Heart right ventricle (tissue), 16 donors: ENCODE data around the gene NAALADL2. TPM values are rescaled to one million over a fixed set of nuclear protein-coding genes. Genes with fewer than 3 reads are reported as not detected.

ENCODE experiments used
- ATAC-seq, 8 donors: fragments of 200-7000 bp; cut with Tn5 transposase; one replicate each; pipeline ENCODE4 v1.9.1; 2020; ENCODE audit warnings: mild to moderate bottlenecking in 8 of 8, moderate library complexity in 8 of 8, moderate number of reproducible peaks in 1 of 8
- DNase-seq, 2 donors: peaks; one replicate each; pipeline ENCODE4 v3.0.0-alpha.2; 2020
- H3K27ac ChIP-seq, 10 donors: fragments of 200-600 bp; sonication (generic) in 2 of 10; one replicate each; pipeline versions ENCODE4 v1.5.0 to v1.8.0; 2020 to 2022; ENCODE audit warnings: mild to moderate bottlenecking in 3 of 10
- H3K27me3 ChIP-seq, 7 donors: fragments of 200-600 bp; one replicate each; pipeline ENCODE4 v1.8.0; 2021 to 2022; ENCODE audit warnings: mild to moderate bottlenecking in 2 of 7
- H3K36me3 ChIP-seq, 9 donors: fragments of 200-600 bp; sonication (generic) in 1 of 9; one replicate each; pipeline versions ENCODE4 v1.5.0 to v1.8.0; 2020 to 2022; ENCODE audit warnings: mild to moderate bottlenecking in 2 of 9
- H3K4me1 ChIP-seq, 9 donors: fragments of 200-600 bp; sonication (generic) in 1 of 9; one replicate each; pipeline versions ENCODE4 v1.5.0 to v1.8.0; 2020 to 2022; ENCODE audit warnings: mild to moderate bottlenecking in 4 of 9
- H3K4me3 ChIP-seq, 10 donors: fragments of 200-600 bp; sonication (generic) in 2 of 10; one replicate each; pipeline versions ENCODE4 v1.5.0 to v1.8.0; 2020 to 2022; ENCODE audit warnings: mild to moderate bottlenecking in 7 of 10, moderate library complexity in 2 of 10
- H3K9me3 ChIP-seq, 11 donors: fragments of 200-600 bp in 10 of 11; sonication (generic) in 2 of 11; one replicate each; pipeline versions ENCODE4 v1.5.0 to v1.8.0; 2013 to 2022; ENCODE audit warnings: mild to moderate bottlenecking in 2 of 11, control low read depth in 1 of 11, moderate library complexity in 1 of 11
- WGBS, 2 donors: extraction: QIAGEN DNeasy Blood & Tissue Kit; methylation state at CpG; one replicate each; pipeline ENCODE4 v1.1.7; 2013; ENCODE audit warnings: inconsistent platforms in 1 of 2; 5-methylcytosine and 5-hydroxymethylcytosine counted together
- intact Hi-C, 10 donors: fragments of 100-400 bp; cut with DNase I; formaldehyde crosslinking; loops; one replicate each; pipeline versions ENCODE4 v1.11.1 to v1.14.2; 2022
- polyA plus RNA-seq, 2 donors: library from polyadenylated mRNA; stranded (reverse); fragments of 200-250 nt; gene quantifications; one replicate each; pipeline ENCODE4 v1.2.3, GENCODE V29; 2013
- total RNA-seq, 10 donors: library from RNA; stranded (reverse); fragmentation: NEBNext Ultra II Directional in 3 of 10; extraction: Animal tissue kit (Norgen Biotek cat#: 25700) in 3 of 10; gene quantifications; one replicate each; pipeline versions ENCODE4 v1.2.1 to v1.2.4, GENCODE V29; 2021 to 2023
- TF ChIP-seq, protein P1 (sequence below), 9 donors: fragments of 200-600 bp; sonication (generic) in 2 of 9; IDR thresholded peaks; one replicate each; pipeline versions ENCODE4 v1.5.0 to v1.8.0; 2021 to 2022; ENCODE audit warnings: antibody characterized with exemption in 9 of 9, mild to moderate bottlenecking in 5 of 9, moderate library complexity in 1 of 9
- donor health status: Arrhythmogenic right ventricular cardiomyopathy.
- donor health status: ischemic (EF 13 %, LVEDD 7.1; RV severe dilation, severe dysfunction).
- donor health status: healthy with polysubstance abuse.
- donor health status: DM: no; HTN: yes; CAD: no.
- donor health status: DM: no; HTN: no; CAD: no.
- donor health status: ischemic (EF 25% LVEDD 6.9; RV normal size, moderate dysfunction).
- donor health status: ischemic (EF 25% LVEDD 5.7; RV mildly dilated, moderate dysfunction).
- donor health status: healthy.
- donor health status: DM: yes; HTN: yes; CAD: no.
- donor health status: Ischemic cardiomyopathy.
- donor health status: ischemic (EF 35%, LVEDD 5.7; RV mildly dilated, moderate dysfunction).
- donor health status: nonischemic (EF 11% LVEDD 7.7; RV severe dilation, severe dysfunction).
- donor health status: DM: yes; HTN: yes; CAD: no.
- donor health status: PGD.
- donor health status: ischemic (EF 29% LVEDD 5.4; RV normal size, mild dysfunction).
- donor health status: nonischemic (EF 23%, LVEDD 6.1; RV moderate dilation, normal function).

NAALADL2 gene
- total and polyA plus RNA-seq, 12 donors = 0.36 to 11.9 (median 5.2) TPM

DNA sequence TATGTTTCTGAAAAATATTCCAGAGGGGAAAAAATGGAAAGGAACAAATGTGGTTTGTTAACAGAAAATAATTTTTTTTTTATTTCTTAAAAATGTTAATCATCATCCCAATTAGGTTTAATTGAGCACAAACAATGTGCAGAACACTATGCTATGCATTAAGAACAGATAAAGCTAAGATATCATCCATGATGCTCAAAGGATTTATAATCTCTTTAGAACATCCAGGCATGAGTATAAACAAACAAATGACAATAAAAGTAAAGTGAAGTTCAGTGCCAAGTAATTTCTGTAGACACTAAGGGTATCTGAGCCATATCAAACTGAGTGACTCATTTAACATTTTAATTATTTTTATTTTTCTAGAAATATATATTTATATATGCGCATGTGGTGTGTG lies 732.2 kb downstream of the NAALADL2 start:
- Histone ChIP-seq H3K4me3 (no peak overlapping the region), H3K4me1 (no peaks in the 10 kb centered on the region), H3K9me3 (peaks cover 0 to 23% (median 9%) of the 10 kb centered on the region in 11 donors), H3K27me3 (no peaks in the 10 kb centered on the region), H3K27ac (no peak overlapping the region), H3K36me3 (no peaks in the 10 kb centered on the region)
- intact Hi-C loops = no loop called here
- no peak for ATAC-seq
- WGBS, 2 donors = 93 to 100% methylated on average over 1 of the region's 1 CpG
- TF ChIP-seq, protein P1, sequence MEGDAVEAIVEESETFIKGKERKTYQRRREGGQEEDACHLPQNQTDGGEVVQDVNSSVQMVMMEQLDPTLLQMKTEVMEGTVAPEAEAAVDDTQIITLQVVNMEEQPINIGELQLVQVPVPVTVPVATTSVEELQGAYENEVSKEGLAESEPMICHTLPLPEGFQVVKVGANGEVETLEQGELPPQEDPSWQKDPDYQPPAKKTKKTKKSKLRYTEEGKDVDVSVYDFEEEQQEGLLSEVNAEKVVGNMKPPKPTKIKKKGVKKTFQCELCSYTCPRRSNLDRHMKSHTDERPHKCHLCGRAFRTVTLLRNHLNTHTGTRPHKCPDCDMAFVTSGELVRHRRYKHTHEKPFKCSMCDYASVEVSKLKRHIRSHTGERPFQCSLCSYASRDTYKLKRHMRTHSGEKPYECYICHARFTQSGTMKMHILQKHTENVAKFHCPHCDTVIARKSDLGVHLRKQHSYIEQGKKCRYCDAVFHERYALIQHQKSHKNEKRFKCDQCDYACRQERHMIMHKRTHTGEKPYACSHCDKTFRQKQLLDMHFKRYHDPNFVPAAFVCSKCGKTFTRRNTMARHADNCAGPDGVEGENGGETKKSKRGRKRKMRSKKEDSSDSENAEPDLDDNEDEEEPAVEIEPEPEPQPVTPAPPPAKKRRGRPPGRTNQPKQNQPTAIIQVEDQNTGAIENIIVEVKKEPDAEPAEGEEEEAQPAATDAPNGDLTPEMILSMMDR (IDR thresholded peaks at IDR 0.05) = no peak
- no peak for DNase-seq

DNA sequence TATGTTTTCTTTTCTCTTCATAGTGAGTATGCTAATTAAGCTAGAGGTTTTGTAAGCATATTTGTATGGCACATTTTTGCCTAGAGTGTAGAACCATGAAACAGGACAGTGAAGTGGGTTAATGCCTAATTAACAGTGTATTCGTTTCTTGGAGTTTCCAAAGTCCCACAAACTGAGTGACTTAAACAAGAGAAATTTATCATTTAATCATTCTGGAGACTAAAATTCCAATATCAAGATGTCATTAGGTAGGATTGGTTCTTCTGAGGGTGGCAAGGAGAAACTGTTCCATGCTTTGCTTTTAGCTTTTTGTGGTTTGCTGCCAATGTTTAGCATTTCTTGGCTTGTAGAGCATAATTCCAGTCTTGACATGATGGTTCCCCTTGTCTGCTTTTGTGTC lies 734.2 kb downstream of the NAALADL2 start:
- Histone ChIP-seq H3K27ac (no peak overlapping the region), H3K9me3 (peaks cover 0 to 23% (median 9%) of the 10 kb centered on the region in 11 donors), H3K36me3 (no peaks in the 10 kb centered on the region), H3K4me3 (no peak overlapping the region), H3K27me3 (no peaks in the 10 kb centered on the region), H3K4me1 (no peaks in the 10 kb centered on the region)
- intact Hi-C loops = no loop called here
- no peak for DNase-seq
- 83% methylated on average over 1 of the region's 1 CpG for WGBS, 2 donors
- ATAC-seq = no peak
- TF ChIP-seq, protein P1 (IDR thresholded peaks at IDR 0.05) = no peak

DNA sequence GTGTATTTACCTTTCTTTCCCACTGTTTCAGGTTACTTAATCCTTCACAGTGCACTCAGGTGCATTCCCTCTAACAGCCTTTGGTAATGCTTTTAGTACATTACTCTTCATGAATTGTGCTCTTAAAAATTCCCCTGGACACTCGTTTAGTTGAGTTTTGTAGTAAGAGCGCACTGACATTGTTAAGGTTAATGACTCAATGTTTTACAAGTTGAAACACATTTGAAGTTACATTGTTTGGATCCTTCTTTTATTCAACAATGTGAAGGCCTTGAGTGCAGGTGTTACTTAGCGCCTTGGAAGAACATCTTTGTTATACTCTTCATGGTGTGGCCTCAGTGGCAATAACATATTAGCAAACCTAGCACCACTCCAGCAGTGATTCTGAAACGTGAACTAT lies 739.6 kb downstream of the NAALADL2 start:
- Histone ChIP-seq H3K4me1 (no peaks in the 10 kb centered on the region), H3K9me3 (peaks cover 0 to 19% (median 9%) of the 10 kb centered on the region in 11 donors), H3K4me3 (no peak overlapping the region), H3K27me3 (no peaks in the 10 kb centered on the region), H3K36me3 (no peaks in the 10 kb centered on the region), H3K27ac (no peak overlapping the region)
- intact Hi-C loops = no loop called here
- WGBS, 2 donors = 91 to 93% methylated on average over 4 of the region's 4 CpGs
- no peak for DNase-seq
- ATAC-seq = no peak
- TF ChIP-seq, protein P1 (IDR thresholded peaks at IDR 0.05) = no peak

DNA sequence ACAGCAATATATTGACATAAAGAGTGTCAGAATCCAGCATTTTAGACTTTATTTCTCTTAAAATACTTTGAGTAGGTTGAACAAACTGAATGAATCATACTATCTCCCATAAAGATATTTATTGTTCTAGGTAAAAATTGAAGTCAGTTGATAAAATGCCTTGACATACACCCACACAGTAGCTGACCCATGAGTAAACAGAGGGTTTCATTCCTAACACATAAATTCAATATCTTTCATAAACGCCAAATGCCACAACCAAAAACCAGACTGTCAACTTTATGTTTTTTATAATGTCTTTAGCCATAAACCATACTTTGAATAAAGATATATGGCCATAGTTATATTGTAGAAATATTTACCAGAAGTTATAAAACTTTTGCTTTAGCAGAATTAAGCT lies 742.4 kb downstream of the NAALADL2 start:
- WGBS, 2 donors = 70 to 76% methylated on average over 1 of the region's 1 CpG
- Histone ChIP-seq H3K4me1 (no peaks in the 10 kb centered on the region), H3K4me3 (no peak overlapping the region), H3K9me3 (no peaks in the 10 kb centered on the region), H3K27me3 (no peaks in the 10 kb centered on the region), H3K27ac (no peak overlapping the region), H3K36me3 (no peaks in the 10 kb centered on the region)
- TF ChIP-seq, protein P1 (IDR thresholded peaks at IDR 0.05) = no peak
- DNase-seq (no peak), ATAC-seq (no peak)
- intact Hi-C loops = no loop called here
